Sciatic nerve (tissue), 2 donors: ENCODE measurements around the gene WIZ. TPM values are rescaled to one million over a fixed set of nuclear protein-coding genes. Genes with fewer than 3 reads are reported as not detected.
"Not testable (repeated sequence)": the region's sequence is repeated elsewhere in the genome, so short reads cannot be mapped to it uniquely, and the experiment has no call there.

Source experiments
- ATAC-seq: fragments of 200-7000 bp; cut with Tn5 transposase; one replicate; pipeline ENCODE4 v1.9.1; 2020; ENCODE audit warnings: mild to moderate bottlenecking, moderate library complexity
- DNase-seq: peaks from one replicate; pipeline ENCODE4 v3.0.0-alpha.2; 2020; ENCODE audit warnings: low spot score
- intact Hi-C: fragments of 100-400 bp; cut with DNase I; formaldehyde crosslinking; loops from one replicate; pipeline ENCODE4 v1.14.2; 2022
- total RNA-seq: library from RNA; stranded (reverse); fragmentation: NEBNext Ultra II Directional; extraction: Animal tissue kit (Norgen Biotek cat#: 25700); gene quantifications from one replicate; pipeline ENCODE4 v1.2.1, GENCODE V29; 2021
- donor health status: DM: no; HTN: no; CAD: no.
- donor health status: DM: no; HTN: no; CAD: no.

WIZ gene
- 30.2 TPM for total RNA-seq

- DNase-seq (peak; percentile 92), ATAC-seq (peak; percentile 20)
- intact Hi-C loops, result no loop called here
These were observed at the start of gene WIZ for GRCh38 chr19:15449620-15450527. WIZ (minus strand) TSS chr19:15449956; CDS start chr19:15448307, 1,649 bp downstream.

- ATAC-seq, result no peak
- intact Hi-C loops, result no loop called here
- DNase-seq, result no peak
These were observed 49.2 kb upstream of the WIZ start for GRCh38 chr19:15498910-15499309.

GRCh38 chr19:15498156-15498858 lies 48.6 kb upstream of the WIZ start:
- intact Hi-C loops, result no loop called here
- DNase-seq (no peak), ATAC-seq (no peak)

GRCh38 chr19:15495151-15495550 lies 45.4 kb upstream of the WIZ start:
- DNase-seq, result no peak
- intact Hi-C loops, result no loop called here
- no peak for ATAC-seq

- intact Hi-C loops, result no loop called here
These were observed 38.9 kb upstream of the WIZ start for GRCh38 chr19:15488489-15489226.

GRCh38 chr19:15487038-15487437 lies 37.3 kb upstream of the WIZ start:
- intact Hi-C loops, result no loop called here
- no peak for DNase-seq

More at GRCh38 chr19:15488489-15489226, 38.9 kb upstream of the WIZ start:
- DNase-seq, result no peak
- peak; percentile 44 for ATAC-seq

GRCh38 chr19:15485768-15486167 lies 36.0 kb upstream of the WIZ start:
- intact Hi-C loops, DNase-seq: not testable (repeated sequence)

More at GRCh38 chr19:15487038-15487437, 37.3 kb upstream of the WIZ start:
- ATAC-seq, result no peak

GRCh38 chr19:15480996-15481395 lies 31.2 kb upstream of the WIZ start:
- DNase-seq, ATAC-seq, intact Hi-C loops: not testable (repeated sequence)

More at GRCh38 chr19:15485768-15486167, 36.0 kb upstream of the WIZ start:
- not testable (repeated sequence) for ATAC-seq

GRCh38 chr19:15479391-15480345 lies 29.9 kb upstream of the WIZ start, which contains the start of gene PGLYRP2:
PGLYRP2 (minus strand) TSS chr19:15479501; CDS start chr19:15479371, 130 bp downstream.
- DNase-seq (no peak), ATAC-seq (peak; percentile 34)
- intact Hi-C loops, result no loop called here

GRCh38 chr19:15476325-15476724 lies 26.6 kb upstream of the WIZ start:
- no peak for ATAC-seq
- intact Hi-C loops, result no loop called here
- DNase-seq, result peak; percentile 36

- ATAC-seq (no peak), DNase-seq (peak; percentile 35)
- intact Hi-C loops, result no loop called here
These were observed 25.9 kb upstream of the WIZ start for GRCh38 chr19:15475611-15476010.

GRCh38 chr19:15475169-15475568 lies 25.4 kb upstream of the WIZ start:
- ATAC-seq, result no peak
- no peak for DNase-seq
- intact Hi-C loops, result no loop called here

GRCh38 chr19:15473821-15474220 lies 24.1 kb upstream of the WIZ start:
- ATAC-seq, intact Hi-C loops: not testable (repeated sequence)
- DNase-seq, result peak; percentile 1

- intact Hi-C loops, result no loop called here
- ATAC-seq, result no peak
- DNase-seq, result peak; percentile 51
These were observed 21.9 kb upstream of the WIZ start for GRCh38 chr19:15471639-15472101.

- ATAC-seq (peak; percentile 51), DNase-seq (peak; percentile 54)
- intact Hi-C loops, result no loop called here
These were observed 19.9 kb upstream of the WIZ start for GRCh38 chr19:15469513-15470297.

GRCh38 chr19:15468675-15469512 lies 19.1 kb upstream of the WIZ start:
- intact Hi-C loops, result no loop called here
- ATAC-seq, result peak; percentile 13

More at GRCh38 chr19:15468675-15469512, 19.1 kb upstream of the WIZ start:
- peak; percentile 23 for DNase-seq
